Muscle layer of duodenum (tissue), 2 donors: ENCODE results near the gene PROSER1.
A peak's percentile ranks its signal among the peaks of the same experiment; 100 is the strongest.

Source experiments
- H3K27ac ChIP-seq: one replicate; pipeline ENCODE4 v1.7.0; 2013; ENCODE audit warnings: mild to moderate bottlenecking, low read length
- H3K27me3 ChIP-seq: one replicate; pipeline ENCODE4 v1.7.0; 2013; ENCODE audit warnings: low read depth, mild to moderate bottlenecking, control low read depth, low read length
- H3K36me3 ChIP-seq, 2 donors: one replicate each; pipeline ENCODE4 v1.7.0; 2013; ENCODE audit warnings: low read length in 2 of 2, control low read depth in 1 of 2, mild to moderate bottlenecking in 1 of 2; ENCODE audit not compliant: insufficient read depth in 2 of 2, control insufficient read depth in 1 of 2
- H3K4me1 ChIP-seq, 2 donors: one replicate each; pipeline ENCODE4 v1.7.0; 2013; ENCODE audit warnings: low read length in 2 of 2, mild to moderate bottlenecking in 2 of 2, control low read depth in 1 of 2, moderate library complexity in 1 of 2; ENCODE audit not compliant: insufficient read depth in 2 of 2, control insufficient read depth in 1 of 2
- H3K4me3 ChIP-seq, 2 donors: one replicate each; pipeline ENCODE4 v1.7.0; 2013; ENCODE audit warnings: low read length in 2 of 2, low read depth in 1 of 2, mild to moderate bottlenecking in 1 of 2
- H3K9me3 ChIP-seq, 2 donors: one replicate each; pipeline ENCODE4 v1.7.0; 2013; ENCODE audit warnings: low read length in 2 of 2, control low read depth in 1 of 2, mild to moderate bottlenecking in 1 of 2; ENCODE audit not compliant: control insufficient read depth in 1 of 2
- donor health status: healthy.

Gene PROSER1

GRCh38 chr13:39048806-39049205 lies 10.9 kb upstream of the PROSER1 start:
- H3K27ac ChIP-seq: no peak overlapping the region
- H3K4me3 ChIP-seq: no peak overlapping the region
- no peaks in the 10 kb centered on the region for H3K9me3 ChIP-seq
- no peaks in the 10 kb centered on the region for H3K27me3 ChIP-seq
- H3K4me1 ChIP-seq: no peaks in the 10 kb centered on the region
- peaks cover 15% of the 10 kb centered on the region in 2 donors for H3K36me3 ChIP-seq

GRCh38 chr13:39047560-39047959 lies 9.7 kb upstream of the PROSER1 start:
- no peaks in the 10 kb centered on the region for H3K9me3 ChIP-seq
- H3K27me3 ChIP-seq: no peaks in the 10 kb centered on the region
- H3K36me3 ChIP-seq: peaks cover 9 to 16% of the 10 kb centered on the region in 2 donors
- no peaks in the 10 kb centered on the region for H3K4me1 ChIP-seq
- no peak overlapping the region for H3K4me3 ChIP-seq
- H3K27ac ChIP-seq: no peak overlapping the region

GRCh38 chr13:39044536-39044935 lies 6.6 kb upstream of the PROSER1 start:
- peaks cover 0 to under 1% of the 10 kb centered on the region in 2 donors for H3K4me1 ChIP-seq
- no peak overlapping the region for H3K4me3 ChIP-seq
- H3K9me3 ChIP-seq: no peaks in the 10 kb centered on the region
- no peaks in the 10 kb centered on the region for H3K27me3 ChIP-seq
- H3K27ac ChIP-seq: no peak overlapping the region
- H3K36me3 ChIP-seq: peaks cover 9 to 16% of the 10 kb centered on the region in 2 donors

- Histone ChIP-seq H3K4me1 (peaks cover 5 to 15% of the 10 kb centered on the region in 2 donors), H3K36me3 (peaks cover 9 to 11% of the 10 kb centered on the region in 2 donors), H3K27me3 (no peaks in the 10 kb centered on the region), H3K4me3 (no peak overlapping the region), H3K9me3 (no peaks in the 10 kb centered on the region), H3K27ac (peak overlapping the region; percentile 28)
These were observed 2.3 kb upstream of the PROSER1 start for GRCh38 chr13:39040206-39040605.

GRCh38 chr13:39039041-39039440 lies 1.2 kb upstream of the PROSER1 start:
- peak overlapping the region; percentile 70 to 88 for H3K4me3 ChIP-seq
- H3K4me1 ChIP-seq: peaks cover 8 to 27% of the 10 kb centered on the region in 2 donors
- no peaks in the 10 kb centered on the region for H3K27me3 ChIP-seq
- H3K9me3 ChIP-seq: no peaks in the 10 kb centered on the region
- H3K27ac ChIP-seq: peak overlapping the region; percentile 82
- H3K36me3 ChIP-seq: peaks cover 0 to 3% of the 10 kb centered on the region in 2 donors

- Histone ChIP-seq H3K36me3 (no peaks in the 10 kb centered on the region), H3K4me1 (peaks cover 8 to 30% of the 10 kb centered on the region in 2 donors)
These were observed 711 bp upstream of the PROSER1 start for GRCh38 chr13:39038569-39039030.

GRCh38 chr13:39037410-39037879 lies 444 bp downstream of the PROSER1 start:
- Histone ChIP-seq H3K9me3 (no peaks in the 10 kb centered on the region), H3K4me1 (peaks cover 8 to 30% of the 10 kb centered on the region in 2 donors), H3K27ac (peak overlapping the region; percentile 82), H3K27me3 (no peaks in the 10 kb centered on the region), H3K36me3 (no peaks in the 10 kb centered on the region), H3K4me3 (peak overlapping the region; percentile 70 to 88)

More at GRCh38 chr13:39038569-39039030, 711 bp upstream of the PROSER1 start:
- Histone ChIP-seq H3K27ac (peak overlapping the region; percentile 82), H3K4me3 (peak overlapping the region; percentile 70 to 88), H3K27me3 (no peaks in the 10 kb centered on the region), H3K9me3 (no peaks in the 10 kb centered on the region)

- Histone ChIP-seq H3K36me3 (no peaks in the 10 kb centered on the region), H3K4me1 (peaks cover 8 to 30% of the 10 kb centered on the region in 2 donors), H3K27me3 (no peaks in the 10 kb centered on the region), H3K27ac (no peak overlapping the region), H3K4me3 (peak overlapping the region; percentile 70 to 88), H3K9me3 (no peaks in the 10 kb centered on the region)
These were observed 1.7 kb downstream of the PROSER1 start for GRCh38 chr13:39036212-39036611.

GRCh38 chr13:39035799-39036198 lies 2.1 kb downstream of the PROSER1 start:
- Histone ChIP-seq H3K9me3 (no peaks in the 10 kb centered on the region), H3K27ac (peak overlapping the region; percentile 13), H3K36me3 (no peaks in the 10 kb centered on the region), H3K27me3 (no peaks in the 10 kb centered on the region), H3K4me3 (peak overlapping the region; percentile 70 to 88), H3K4me1 (peaks cover 8 to 30% of the 10 kb centered on the region in 2 donors)

GRCh38 chr13:39035204-39035603 lies 2.7 kb downstream of the PROSER1 start:
- H3K4me1 ChIP-seq: peaks cover 8 to 30% of the 10 kb centered on the region in 2 donors
- peak overlapping the region; percentile 70 to 88 for H3K4me3 ChIP-seq
- H3K9me3 ChIP-seq: no peaks in the 10 kb centered on the region
- no peaks in the 10 kb centered on the region for H3K27me3 ChIP-seq
- H3K27ac ChIP-seq: peak overlapping the region; percentile 13
- H3K36me3 ChIP-seq: no peaks in the 10 kb centered on the region

- H3K4me1 ChIP-seq: peaks cover 8 to 25% of the 10 kb centered on the region in 2 donors
- H3K27ac ChIP-seq: no peak overlapping the region
- H3K36me3 ChIP-seq: no peaks in the 10 kb centered on the region
- H3K9me3 ChIP-seq: no peaks in the 10 kb centered on the region
- no peak overlapping the region for H3K4me3 ChIP-seq
- no peaks in the 10 kb centered on the region for H3K27me3 ChIP-seq
These were observed 3.8 kb downstream of the PROSER1 start for GRCh38 chr13:39034085-39034484.

- H3K9me3 ChIP-seq: no peaks in the 10 kb centered on the region
- H3K27ac ChIP-seq: no peak overlapping the region
- H3K36me3 ChIP-seq: peaks cover 11 to 12% of the 10 kb centered on the region in 2 donors
These were observed 5.7 kb downstream of the PROSER1 start for GRCh38 chr13:39032150-39032549.

More at GRCh38 chr13:39032150-39032549, 5.7 kb downstream of the PROSER1 start:
- no peak overlapping the region for H3K4me3 ChIP-seq
- peaks cover 8 to 23% of the 10 kb centered on the region in 2 donors for H3K4me1 ChIP-seq
- no peaks in the 10 kb centered on the region for H3K27me3 ChIP-seq
